A673 (cell line): ENCODE data around the gene PRKCB.

Source experiments
- EZH2 ChIP-seq: fragments of 200-600 bp; sonication (generic); IDR thresholded peaks from 2 replicates; pipeline ENCODE4 v1.6.1; 2017; ENCODE audit warnings: borderline replicate concordance, low read depth, mild to moderate bottlenecking, mixed read lengths, antibody characterized with exemption, low read length; ENCODE audit not compliant: poor library complexity, severe bottlenecking
- TF ChIP-seq, protein P1 (sequence below): fragments of 300-800, 200-600 bp; sonication (generic); conservative IDR thresholded peaks from 2 replicates; pipeline ENCODE4 v1.5.1; 2017; ENCODE audit warnings: low read depth, mild to moderate bottlenecking, antibody characterized with exemption, low read length, moderate library complexity, mixed read lengths

DNA sequence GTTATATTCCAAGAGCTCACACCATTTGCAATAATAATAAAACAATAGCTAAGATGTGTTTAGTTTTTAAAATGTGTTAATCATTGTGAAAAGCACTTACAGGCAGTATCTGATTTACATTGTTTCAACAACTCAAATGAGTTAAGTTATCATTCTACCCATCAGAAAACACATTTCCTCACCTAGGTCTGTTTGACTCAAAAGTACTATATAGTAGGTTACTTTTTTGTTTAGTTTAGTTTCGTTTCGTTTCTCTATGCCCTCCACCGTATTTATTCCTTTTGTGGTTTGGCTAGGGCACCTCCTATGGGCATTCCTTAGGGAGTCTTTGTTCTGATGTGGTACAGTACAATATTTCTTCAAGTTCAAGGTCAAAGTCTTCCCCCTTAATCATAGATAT, 201.6 kb downstream of the PRKCB start:
- TF ChIP-seq, protein P1, sequence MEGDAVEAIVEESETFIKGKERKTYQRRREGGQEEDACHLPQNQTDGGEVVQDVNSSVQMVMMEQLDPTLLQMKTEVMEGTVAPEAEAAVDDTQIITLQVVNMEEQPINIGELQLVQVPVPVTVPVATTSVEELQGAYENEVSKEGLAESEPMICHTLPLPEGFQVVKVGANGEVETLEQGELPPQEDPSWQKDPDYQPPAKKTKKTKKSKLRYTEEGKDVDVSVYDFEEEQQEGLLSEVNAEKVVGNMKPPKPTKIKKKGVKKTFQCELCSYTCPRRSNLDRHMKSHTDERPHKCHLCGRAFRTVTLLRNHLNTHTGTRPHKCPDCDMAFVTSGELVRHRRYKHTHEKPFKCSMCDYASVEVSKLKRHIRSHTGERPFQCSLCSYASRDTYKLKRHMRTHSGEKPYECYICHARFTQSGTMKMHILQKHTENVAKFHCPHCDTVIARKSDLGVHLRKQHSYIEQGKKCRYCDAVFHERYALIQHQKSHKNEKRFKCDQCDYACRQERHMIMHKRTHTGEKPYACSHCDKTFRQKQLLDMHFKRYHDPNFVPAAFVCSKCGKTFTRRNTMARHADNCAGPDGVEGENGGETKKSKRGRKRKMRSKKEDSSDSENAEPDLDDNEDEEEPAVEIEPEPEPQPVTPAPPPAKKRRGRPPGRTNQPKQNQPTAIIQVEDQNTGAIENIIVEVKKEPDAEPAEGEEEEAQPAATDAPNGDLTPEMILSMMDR: no peak
- no peak for TF ChIP-seq EZH2
